Neuronal stem cell (in vitro differentiated cells): ENCODE measurements around the gene CHD5.

Experiments used
- DNase-seq: peaks from one replicate; pipeline ENCODE4 v3.0.0-alpha.2; 2013; ENCODE audit warnings: low spot score
- H2AFZ ChIP-seq: one replicate; pipeline ENCODE4 v1.6.1; 2013; ENCODE audit warnings: mild to moderate bottlenecking, low read length, inconsistent platforms
- H2AK5ac ChIP-seq: 2 replicates; pipeline ENCODE4 v1.6.1; 2013; ENCODE audit warnings: low read depth, mild to moderate bottlenecking, inconsistent platforms, low read length, moderate library complexity, mixed read lengths
- H2BK120ac ChIP-seq: 2 replicates; pipeline ENCODE4 v1.6.1; 2013; ENCODE audit warnings: low read depth, mild to moderate bottlenecking, inconsistent platforms, low read length, moderate library complexity, mixed read lengths
- H2BK12ac ChIP-seq: one replicate; pipeline ENCODE4 v1.6.1; 2013; ENCODE audit warnings: low read length, inconsistent platforms
- H2BK15ac ChIP-seq: 2 replicates; pipeline ENCODE4 v1.6.1; 2013; ENCODE audit warnings: mild to moderate bottlenecking, low read length, inconsistent platforms, mixed read lengths
- H2BK5ac ChIP-seq: one replicate; pipeline ENCODE4 v1.6.1; 2013; ENCODE audit warnings: inconsistent platforms, mild to moderate bottlenecking, low read length, moderate library complexity
- H3K14ac ChIP-seq: one replicate; pipeline ENCODE4 v1.6.1; 2013; ENCODE audit warnings: low read length, inconsistent platforms
- H3K18ac ChIP-seq: 2 replicates; pipeline ENCODE4 v1.6.1; 2013; ENCODE audit warnings: low read length, inconsistent platforms
- H3K23ac ChIP-seq: 2 replicates; pipeline ENCODE4 v1.6.1; 2013; ENCODE audit warnings: low read depth, mild to moderate bottlenecking, mixed read lengths, low read length, inconsistent platforms; ENCODE audit not compliant: poor library complexity
- H3K27ac ChIP-seq: replicated peaks from 3 replicates; pipeline ENCODE4 v1.5.1; 2013; ENCODE audit warnings: low read length, inconsistent platforms
- H3K27me3 ChIP-seq, 3 experiments: 2 replicates each; pipeline ENCODE4 v1.6.1; 2013; ENCODE audit warnings: low read length in 3 of 3, mild to moderate bottlenecking in 2 of 3, inconsistent platforms in 1 of 3, low read depth in 1 of 3, mixed read lengths in 1 of 3, moderate library complexity in 1 of 3; ENCODE audit not compliant: control insufficient read depth in 3 of 3, insufficient read depth in 3 of 3
- H3K36me3 ChIP-seq, 2 donors: replicated peaks in 1 of 2; 2 replicates each; pipeline ENCODE4 v1.6.1; 2013; ENCODE audit warnings: low read length in 2 of 2; ENCODE audit not compliant: control insufficient read depth in 2 of 2, insufficient read depth in 2 of 2
- H3K4ac ChIP-seq: 2 replicates; pipeline ENCODE4 v1.6.1; 2013; ENCODE audit warnings: inconsistent platforms, mild to moderate bottlenecking, low read length, moderate library complexity
- H3K4me1 ChIP-seq, 2 donors: 1 replicate in 1 of 2; 2 replicates in 1 of 2; pipeline ENCODE4 v1.6.1; 2013; ENCODE audit warnings: low read length in 2 of 2, low read depth in 1 of 2; ENCODE audit not compliant: control insufficient read depth in 2 of 2, insufficient read depth in 1 of 2
- H3K4me2 ChIP-seq: one replicate; pipeline ENCODE4 v1.6.1; 2013; ENCODE audit warnings: mild to moderate bottlenecking, low read length, inconsistent platforms; ENCODE audit not compliant: insufficient read depth, poor library complexity, severe bottlenecking
- H3K4me3 ChIP-seq, 2 donors: 2 replicates each; pipeline ENCODE4 v1.5.1; 2013; ENCODE audit warnings: low read length in 2 of 2, mild to moderate bottlenecking in 2 of 2, inconsistent platforms in 1 of 2, moderate library complexity in 1 of 2
- H3K79me1 ChIP-seq: one replicate; pipeline ENCODE4 v1.6.1; 2013; ENCODE audit warnings: low read depth, mild to moderate bottlenecking, inconsistent platforms, low read length, moderate library complexity
- H3K9ac ChIP-seq: one replicate; pipeline ENCODE4 v1.6.1; 2013; ENCODE audit warnings: mild to moderate bottlenecking, low read depth, low read length, inconsistent platforms; ENCODE audit not compliant: poor library complexity
- H3K9me3 ChIP-seq, 2 donors: replicated peaks in 1 of 2; 2 replicates each; pipeline versions ENCODE3 to v1.6.1; 2013; ENCODE audit warnings: low read length in 2 of 2, mild to moderate bottlenecking in 2 of 2, inconsistent platforms in 1 of 2, low read depth in 1 of 2, mixed read lengths in 1 of 2, moderate library complexity in 1 of 2; ENCODE audit not compliant: control insufficient read depth in 2 of 2, insufficient read depth in 1 of 2
- H4K8ac ChIP-seq: one replicate; pipeline ENCODE4 v1.6.1; 2013; ENCODE audit warnings: low read depth, mild to moderate bottlenecking, inconsistent platforms, low read length, moderate library complexity
- H4K91ac ChIP-seq: one replicate; pipeline ENCODE4 v1.6.1; 2013; ENCODE audit warnings: low read length, low read depth, mild to moderate bottlenecking, inconsistent platforms; ENCODE audit not compliant: poor library complexity
- WGBS, 2 donors: extraction: QIAGEN DNeasy Blood & Tissue Kit; methylation state at CpG; one replicate each; pipeline ENCODE4 v1.1.7; 2013; ENCODE audit warnings: missing lambda C conversion rate in 2 of 2, mixed read lengths in 1 of 2; ENCODE audit not compliant: insufficient read length in 2 of 2, insufficient replicate concordance in 1 of 2; ENCODE audit errors: extremely low coverage in 2 of 2; 5-methylcytosine and 5-hydroxymethylcytosine counted together

The CHD5 gene

DNA sequence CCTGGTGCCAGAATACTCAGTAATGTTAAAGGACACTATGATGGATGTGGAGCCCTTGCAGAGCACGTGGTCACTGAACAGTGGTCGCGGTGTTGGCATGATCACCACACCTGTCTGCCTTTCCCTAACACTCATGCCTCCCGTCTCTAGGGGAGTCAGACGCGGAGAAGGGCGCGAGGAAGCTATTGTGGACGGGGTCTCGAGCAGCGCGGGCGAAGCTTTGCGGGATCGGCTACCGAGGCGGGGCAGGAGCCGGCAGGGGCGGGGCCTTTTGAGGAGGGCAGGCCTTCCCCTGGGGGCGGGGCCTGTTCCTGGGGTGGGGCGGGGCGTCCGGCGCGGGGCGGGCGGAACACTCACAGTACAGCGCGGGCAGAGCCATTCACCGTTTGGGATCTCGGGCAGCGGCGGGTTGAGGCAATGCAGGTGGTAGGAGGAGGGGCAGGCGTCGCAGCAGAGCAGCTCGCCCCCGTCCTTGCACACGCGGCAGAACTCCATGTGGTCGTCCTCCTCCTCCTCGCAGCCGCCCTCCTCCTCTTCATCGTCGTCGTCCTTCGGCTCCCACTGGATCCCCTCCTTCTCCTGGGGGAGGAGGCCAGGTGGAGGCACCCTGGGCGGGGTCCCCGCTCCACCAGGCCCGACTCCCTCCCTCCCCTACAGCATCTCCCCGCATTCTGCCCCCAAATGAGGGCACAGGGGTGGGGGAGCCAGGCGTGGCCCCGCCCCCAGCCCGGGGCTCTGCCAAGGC lies 31.5 kb downstream of the CHD5 start:
- Histone ChIP-seq H3K23ac (no peak overlapping the region), H3K4me3 (peak overlapping the region in 1 of 2 donors; percentile 74), H2AFZ (peak overlapping the region; percentile 41), H2BK5ac (peak overlapping the region; percentile 84), H2BK15ac (peak overlapping the region; percentile 61), H3K4ac (no peak overlapping the region), H2BK120ac (peak overlapping the region; percentile 49), H3K4me1 (peaks cover 3 to 9% of the 10 kb centered on the region in 2 donors), H3K4me2 (peak overlapping the region; percentile 61), H2AK5ac (peak overlapping the region; percentile 24), H4K91ac (no peak overlapping the region), H4K8ac (no peak overlapping the region), H2BK12ac (peak overlapping the region; percentile 69), H3K79me1 (no peaks in the 10 kb centered on the region), H3K9me3 (no peaks in the 10 kb centered on the region), H3K27ac (no peak overlapping the region), H3K9ac (peak overlapping the region; percentile 76), H3K36me3 (no peaks in the 10 kb centered on the region), H3K14ac (peak overlapping the region; percentile 47), H3K18ac (peak overlapping the region; percentile 93), H3K27me3 (peaks cover 0 to 84% (median 20%) of the 10 kb centered on the region in 3 experiments)
- DNase-seq = peak; percentile 80
- WGBS, 2 donors = no CpG with 5 or more reads among the region's 53 CpGs

DNA sequence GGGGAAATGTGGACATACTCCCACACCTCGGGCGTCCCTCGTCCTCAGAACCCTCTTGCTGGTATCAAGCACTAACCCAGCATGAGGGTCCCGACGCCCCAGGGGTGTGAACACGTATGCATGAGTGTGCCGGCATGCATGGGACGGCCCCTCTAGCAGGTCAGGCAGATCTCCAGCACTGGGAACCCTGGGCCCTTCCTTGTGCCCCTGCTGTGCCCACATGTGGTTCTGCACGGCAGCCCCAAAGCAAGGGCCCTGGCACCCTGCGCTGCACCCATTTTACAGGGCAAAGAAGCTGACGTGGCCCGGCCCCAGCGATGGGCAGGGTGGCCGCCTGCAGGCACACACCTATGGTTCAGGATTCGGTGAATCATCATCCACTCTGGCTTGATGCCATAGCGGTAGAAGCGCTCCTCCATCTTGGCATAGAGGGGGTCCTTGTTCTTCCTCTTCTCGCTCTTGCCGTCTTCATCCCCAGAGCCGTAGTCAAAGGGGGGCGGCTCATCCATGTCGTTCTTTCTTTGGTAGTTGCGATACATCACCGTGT lies 34.2 kb downstream of the CHD5 start:
- no peak overlapping the region for H2BK120ac ChIP-seq
- H4K8ac ChIP-seq = no peak overlapping the region
- WGBS, 2 donors = no CpG with 5 or more reads among the region's 24 CpGs
- no peak overlapping the region for H2AFZ ChIP-seq
- no peak overlapping the region for H2AK5ac ChIP-seq
- no peak overlapping the region for H2BK12ac ChIP-seq
- H2BK5ac ChIP-seq = no peak overlapping the region
- no peak overlapping the region for H3K4ac ChIP-seq
- peak overlapping the region; percentile 49 for H3K14ac ChIP-seq
- no peak overlapping the region for H3K27ac ChIP-seq
- no peak for DNase-seq
- H2BK15ac ChIP-seq = no peak overlapping the region
- no peaks in the 10 kb centered on the region for H3K79me1 ChIP-seq
- no peak overlapping the region for H3K23ac ChIP-seq
- no peak overlapping the region for H3K4me2 ChIP-seq
- no peak overlapping the region for H3K4me3 ChIP-seq
- H3K18ac ChIP-seq = no peak overlapping the region
- no peak overlapping the region for H4K91ac ChIP-seq
- peaks cover 0 to 73% (median 20%) of the 10 kb centered on the region in 3 experiments for H3K27me3 ChIP-seq
- H3K9me3 ChIP-seq = no peaks in the 10 kb centered on the region
- H3K36me3 ChIP-seq = no peaks in the 10 kb centered on the region
- H3K9ac ChIP-seq = peak overlapping the region; percentile 9
- H3K4me1 ChIP-seq = peaks cover 3 to 9% of the 10 kb centered on the region in 2 donors

DNA sequence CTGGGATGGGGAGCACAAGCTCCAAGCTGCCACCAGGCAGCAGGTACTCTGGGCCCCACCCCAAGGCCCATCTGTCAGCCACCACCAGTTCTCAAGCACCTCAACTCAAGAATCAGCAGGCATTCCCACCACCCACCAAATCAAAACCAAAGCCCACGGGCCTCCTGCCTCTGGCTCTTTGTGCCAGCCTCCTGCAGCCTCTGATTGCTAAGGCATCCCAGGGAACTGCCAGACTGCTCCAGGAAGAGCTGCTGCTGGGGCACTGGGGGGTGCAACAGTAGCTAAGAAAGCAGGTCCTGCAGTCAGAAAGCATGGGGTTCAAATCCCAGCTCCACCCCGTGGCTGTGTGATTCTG lies 34.7 kb downstream of the CHD5 start:
- no peak overlapping the region for H4K8ac ChIP-seq
- H3K36me3 ChIP-seq = no peaks in the 10 kb centered on the region
- no peak overlapping the region for H2BK12ac ChIP-seq
- no peak overlapping the region for H3K4me3 ChIP-seq
- peak overlapping the region; percentile 40 for H3K18ac ChIP-seq
- H3K79me1 ChIP-seq = no peaks in the 10 kb centered on the region
- no peak overlapping the region for H3K9ac ChIP-seq
- no peaks in the 10 kb centered on the region for H3K9me3 ChIP-seq
- H3K27ac ChIP-seq = no peak overlapping the region
- no peak for DNase-seq
- peaks cover 3 to 9% of the 10 kb centered on the region in 2 donors for H3K4me1 ChIP-seq
- H3K23ac ChIP-seq = no peak overlapping the region
- no peak overlapping the region for H2AFZ ChIP-seq
- no peak overlapping the region for H4K91ac ChIP-seq
- no peak overlapping the region for H3K4ac ChIP-seq
- H2AK5ac ChIP-seq = no peak overlapping the region
- no peak overlapping the region for H2BK5ac ChIP-seq
- H2BK15ac ChIP-seq = no peak overlapping the region
- no peak overlapping the region for H2BK120ac ChIP-seq
- peaks cover 0 to 74% (median 20%) of the 10 kb centered on the region in 3 experiments for H3K27me3 ChIP-seq
- no peak overlapping the region for H3K14ac ChIP-seq
- no CpG with 5 or more reads among the region's 2 CpGs for WGBS, 2 donors
- no peak overlapping the region for H3K4me2 ChIP-seq

DNA sequence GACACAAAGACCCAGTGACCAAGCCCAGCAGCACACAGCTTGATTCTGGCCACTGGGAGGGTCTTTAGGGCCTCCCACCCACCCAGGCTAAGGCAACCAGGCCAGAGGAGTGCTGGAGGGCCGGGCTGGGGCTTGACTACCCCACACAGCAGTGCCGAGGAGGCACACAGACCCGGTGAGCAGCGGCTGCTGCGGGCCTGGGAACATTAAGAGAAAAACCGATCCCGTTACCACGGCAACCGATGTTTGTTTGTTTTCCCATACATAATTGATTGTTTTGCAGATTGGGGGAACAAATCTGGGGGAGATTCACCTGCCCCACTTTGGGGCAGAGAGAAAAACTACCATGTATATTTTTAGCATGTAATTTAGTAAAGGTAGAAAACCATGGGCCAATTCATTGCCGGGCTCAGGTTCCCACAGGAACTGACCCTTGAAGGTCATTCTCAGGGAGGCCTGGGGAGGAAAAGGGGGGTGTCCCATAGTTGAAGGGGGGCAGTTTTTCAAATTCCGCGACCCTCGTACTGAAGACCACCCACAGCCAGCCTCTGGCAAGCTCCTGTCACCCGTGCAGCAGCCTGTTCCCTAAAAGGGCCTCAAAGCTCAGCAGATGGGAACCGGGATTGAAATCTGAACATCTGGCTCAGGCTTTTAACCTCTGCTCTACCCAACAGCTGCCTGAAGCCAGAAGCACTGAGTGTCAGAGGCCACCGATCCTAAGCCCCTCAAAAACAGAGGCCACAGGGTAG lies 35.3 kb downstream of the CHD5 start:
- no peaks in the 10 kb centered on the region for H3K79me1 ChIP-seq
- no peak overlapping the region for H4K8ac ChIP-seq
- no peak overlapping the region for H2AK5ac ChIP-seq
- H4K91ac ChIP-seq = no peak overlapping the region
- H2AFZ ChIP-seq = no peak overlapping the region
- no peak overlapping the region for H3K27ac ChIP-seq
- H3K23ac ChIP-seq = no peak overlapping the region
- H2BK12ac ChIP-seq = no peak overlapping the region
- peaks cover 3 to 9% of the 10 kb centered on the region in 2 donors for H3K4me1 ChIP-seq
- no peak overlapping the region for H2BK15ac ChIP-seq
- H3K4me3 ChIP-seq = no peak overlapping the region
- no peak overlapping the region for H2BK5ac ChIP-seq
- no peak overlapping the region for H3K4ac ChIP-seq
- H3K14ac ChIP-seq = no peak overlapping the region
- no CpG with 5 or more reads among the region's 16 CpGs for WGBS, 2 donors
- H3K27me3 ChIP-seq = peaks cover 0 to 75% (median 20%) of the 10 kb centered on the region in 3 experiments
- DNase-seq = no peak
- H3K9me3 ChIP-seq = no peaks in the 10 kb centered on the region
- no peak overlapping the region for H2BK120ac ChIP-seq
- H3K9ac ChIP-seq = no peak overlapping the region
- H3K18ac ChIP-seq = no peak overlapping the region
- H3K36me3 ChIP-seq = no peaks in the 10 kb centered on the region
- H3K4me2 ChIP-seq = no peak overlapping the region
